GM12892 (cell line): ENCODE results near the gene RNASE4.

ENCODE experiments used
- POLR2A ChIP-seq: IDR thresholded peaks from 2 replicates; pipeline ENCODE4 v1.6.1; 2011; ENCODE audit warnings: low read depth, low read length, control low read depth
- POLR2AphosphoS5 ChIP-seq: IDR thresholded peaks from 2 replicates; pipeline ENCODE4 v1.6.1; 2011; ENCODE audit warnings: low read depth, low read length, control low read depth
- TAF1 ChIP-seq: IDR thresholded peaks from 2 replicates; pipeline ENCODE4 v1.6.1; 2011; ENCODE audit warnings: low read depth, mild to moderate bottlenecking, control low read depth, low read length, borderline replicate concordance

- peak; percentile 87 for TF ChIP-seq POLR2A
- TF ChIP-seq POLR2AphosphoS5: peak; percentile 86
- TF ChIP-seq TAF1: peak; percentile 28; the same call in 1 of the 2 replicates
Observed at GRCh38 chr14:20682435-20683124, 1.8 kb upstream of the RNASE4 start.
